Stimulated activated CD4-positive, alpha-beta T cell treated with anti-CD3 and anti-CD28 coated beads, Interleukin-1b, Interleukin-23, amount 100 ng/mL, for 4 hours (primary cell): ENCODE data around the gene TNNC1.

Experiments used
- DNase-seq, 2 donors: peaks; one replicate each; pipeline ENCODE4 v3.0.0-alpha.2; 2020; ENCODE audit warnings: low read depth in 2 of 2

TNNC1 gene

GRCh38 chr3:52432225-52432624, 21.6 kb downstream of the TNNC1 start:
- no peak for DNase-seq

GRCh38 chr3:52431459-52432223, 22.2 kb downstream of the TNNC1 start:
- DNase-seq = no peak

GRCh38 chr3:52430416-52430810, 23.4 kb downstream of the TNNC1 start:
- DNase-seq = no peak

DNA sequence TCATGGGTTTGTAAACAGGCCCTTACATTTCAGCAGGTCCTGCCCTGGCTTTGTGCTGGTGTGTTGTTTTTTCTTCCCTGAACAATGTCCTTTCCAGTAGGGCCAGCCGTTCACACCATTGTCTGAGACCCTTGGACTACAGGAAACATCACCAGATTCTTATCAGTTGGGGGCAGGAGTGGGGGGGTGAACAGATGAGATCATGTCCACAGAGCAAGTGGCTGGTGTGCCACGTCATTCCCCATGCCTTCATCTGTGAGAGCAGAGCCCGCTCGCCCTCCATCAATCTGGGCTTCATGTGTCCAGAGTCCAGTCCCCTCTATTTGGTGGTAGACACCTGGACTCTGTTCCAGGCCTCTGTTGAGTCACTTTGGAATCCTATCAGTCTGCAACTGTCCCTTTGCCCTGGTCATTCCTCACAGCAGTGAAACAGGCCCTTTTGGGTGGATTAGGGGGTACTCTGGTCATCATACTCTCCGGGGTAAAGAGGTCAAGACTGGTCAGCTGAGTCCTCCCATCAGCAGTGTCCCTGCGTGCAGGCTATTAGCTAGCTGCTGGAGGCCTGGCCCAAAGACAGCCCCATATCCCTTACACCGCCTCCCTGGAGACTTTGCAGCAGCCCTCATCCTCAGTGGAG, 23.9 kb downstream of the TNNC1 start:
- DNase-seq = no peak

DNA sequence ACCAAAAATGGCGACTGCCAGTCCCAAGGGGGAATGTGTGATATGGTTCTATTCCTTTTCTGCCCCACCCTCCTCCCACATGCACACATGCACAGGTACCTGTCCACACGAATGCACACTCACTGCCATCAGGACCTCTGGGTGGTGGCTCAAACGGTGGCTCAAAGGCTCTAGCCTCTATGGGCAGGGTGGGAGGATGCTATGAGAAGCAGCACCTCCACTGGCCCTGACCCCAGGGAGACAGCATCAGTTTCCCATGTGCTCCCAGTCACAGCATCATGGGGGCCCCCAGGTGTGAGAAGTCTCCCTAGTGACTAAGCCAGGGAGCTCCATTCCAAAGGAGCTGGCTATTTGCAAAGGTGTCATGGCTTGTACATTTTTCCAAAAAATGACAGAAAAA, 24.8 kb downstream of the TNNC1 start:
- no peak for DNase-seq

GRCh38 chr3:52428151-52429005, 25.5 kb downstream of the TNNC1 start:
- DNase-seq = no peak

- no peak for DNase-seq
Observed at GRCh38 chr3:52423173-52423572, 30.7 kb downstream of the TNNC1 start.

DNA sequence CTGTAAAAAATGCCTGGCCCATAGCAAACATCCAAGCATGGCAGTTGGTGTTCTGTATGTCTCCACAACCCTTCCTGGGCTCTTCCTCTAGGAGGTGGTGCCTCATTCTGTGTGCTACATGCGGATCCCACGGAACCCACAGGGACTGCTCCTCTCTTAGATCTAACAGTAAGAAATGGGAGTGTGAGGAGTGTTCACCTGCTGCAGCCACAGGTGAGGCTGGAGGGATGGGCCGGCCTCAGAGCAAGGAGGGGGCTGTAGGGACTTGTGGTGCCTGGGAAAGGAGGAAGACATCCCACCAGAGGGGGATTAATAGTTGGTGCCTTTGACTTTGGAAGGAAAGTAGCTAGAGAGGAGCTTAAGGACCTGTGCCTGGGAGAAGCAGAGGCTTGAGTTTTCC, 31.2 kb downstream of the TNNC1 start:
- no peak for DNase-seq

- DNase-seq = no peak
Observed at GRCh38 chr3:52420388-52420787, 33.5 kb downstream of the TNNC1 start.

DNA sequence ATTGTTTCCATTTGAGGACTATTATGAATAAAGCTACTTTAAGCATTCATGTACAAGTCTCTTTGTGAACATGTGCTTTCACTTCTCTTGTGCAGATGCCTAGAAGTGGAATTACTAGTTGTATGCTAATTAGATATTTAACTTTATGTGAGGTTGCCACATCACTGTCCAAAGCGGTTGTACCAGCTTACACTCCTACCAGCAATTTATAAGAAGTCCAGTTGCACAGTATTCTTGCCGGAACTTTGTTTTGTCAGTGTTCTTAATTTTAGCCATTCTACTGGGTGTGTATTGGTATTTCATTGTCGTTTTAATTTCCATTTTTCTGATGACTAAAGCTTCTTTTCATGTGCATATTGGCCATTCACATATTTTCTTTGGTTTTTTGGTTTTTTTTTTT, 38.0 kb downstream of the TNNC1 start:
- no peak for DNase-seq

DNA sequence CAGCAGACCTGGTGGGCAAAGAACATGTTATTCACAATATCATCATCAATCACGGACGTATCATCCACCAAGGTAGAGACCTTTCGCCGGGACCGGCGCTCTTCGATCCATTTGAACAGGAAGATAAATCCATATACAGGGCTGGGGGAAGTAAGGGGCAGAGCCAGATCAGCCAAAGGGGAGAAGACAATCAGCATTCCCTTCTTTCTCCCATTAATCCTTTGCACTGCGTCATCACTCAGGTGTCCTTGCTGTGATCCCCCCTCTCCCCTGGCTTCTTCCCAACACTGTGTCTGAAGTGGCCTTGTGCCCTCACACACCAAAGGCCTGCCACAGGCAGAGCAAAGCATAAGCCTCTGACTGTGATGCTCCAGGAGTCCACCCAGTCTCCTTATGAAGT, 45.4 kb downstream of the TNNC1 start:
- DNase-seq = no peak

DNA sequence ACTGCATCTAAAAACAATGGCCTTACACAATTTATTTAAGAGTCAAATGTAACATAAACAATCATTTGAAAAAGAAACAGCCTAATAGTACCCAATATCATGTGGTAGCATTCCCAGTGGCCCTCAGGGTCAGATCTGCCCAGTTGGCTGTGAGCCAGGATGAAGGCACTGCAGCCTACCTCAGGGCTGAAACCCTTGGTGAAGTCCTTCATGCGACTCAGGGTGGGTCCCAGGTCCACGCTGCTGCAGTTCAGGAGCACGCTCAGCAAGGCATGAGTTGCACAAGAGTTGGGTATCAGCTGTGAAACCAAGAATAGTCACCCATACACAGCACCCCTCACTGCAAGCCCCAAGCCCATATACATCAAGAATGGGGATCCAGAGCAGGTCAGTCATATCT, 46.1 kb downstream of the TNNC1 start:
- no peak for DNase-seq

DNA sequence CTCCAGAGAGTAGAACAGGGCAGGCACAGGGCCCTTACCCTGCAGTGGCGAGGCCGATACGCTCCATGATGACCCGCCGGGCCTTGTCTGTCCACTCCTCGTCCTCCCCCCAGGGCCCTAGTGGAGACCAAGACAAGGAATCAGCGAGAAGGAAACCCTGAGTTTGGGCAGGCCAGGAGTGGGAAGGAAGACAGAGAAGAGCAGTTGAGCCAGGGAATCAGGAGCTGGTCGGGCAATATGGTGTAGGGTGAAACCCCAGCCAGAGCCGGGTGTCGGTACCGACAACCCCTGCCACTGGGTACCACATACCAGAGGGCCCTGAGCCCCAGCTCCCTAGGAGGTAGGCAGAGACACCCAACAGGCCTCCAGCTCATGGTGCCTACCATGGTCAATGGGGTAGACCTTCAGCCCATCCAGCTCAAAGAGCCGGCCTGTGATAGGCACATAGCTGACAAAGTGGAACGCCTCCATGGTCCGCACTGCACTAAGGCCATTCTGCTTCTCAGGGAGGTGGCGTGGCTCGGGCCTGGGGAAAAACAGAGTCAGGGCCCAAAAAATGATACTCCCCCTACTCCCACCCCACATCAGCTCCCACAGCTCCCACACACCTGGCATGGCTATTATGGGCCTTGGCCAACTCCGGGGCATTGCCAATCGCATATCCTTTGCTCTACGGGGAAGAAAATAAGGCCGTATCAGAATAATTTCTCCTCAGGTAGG, 46.9 kb downstream of the TNNC1 start:
- no peak for DNase-seq

DNA sequence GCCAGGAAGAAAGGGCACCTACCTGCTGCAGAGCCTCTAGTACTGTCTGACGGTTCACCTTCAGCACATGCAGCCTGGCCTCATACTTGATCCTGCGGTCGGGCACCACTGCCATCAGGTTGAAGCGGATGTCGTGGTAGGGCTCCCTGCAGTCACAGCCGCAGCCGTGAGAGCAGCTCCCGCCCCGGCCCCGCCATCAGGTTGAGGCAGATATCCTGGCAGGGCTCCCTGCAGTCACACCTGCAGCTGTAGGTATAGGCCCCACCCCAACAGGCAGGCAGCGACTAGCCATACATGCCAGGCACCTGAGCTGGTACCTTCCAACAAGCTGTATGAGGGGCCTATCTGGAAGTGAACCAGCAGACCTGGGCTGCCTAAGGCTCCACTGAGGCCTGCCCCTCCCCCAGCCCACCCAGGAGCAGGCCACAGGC, 47.6 kb downstream of the TNNC1 start:
- no peak for DNase-seq

DNA sequence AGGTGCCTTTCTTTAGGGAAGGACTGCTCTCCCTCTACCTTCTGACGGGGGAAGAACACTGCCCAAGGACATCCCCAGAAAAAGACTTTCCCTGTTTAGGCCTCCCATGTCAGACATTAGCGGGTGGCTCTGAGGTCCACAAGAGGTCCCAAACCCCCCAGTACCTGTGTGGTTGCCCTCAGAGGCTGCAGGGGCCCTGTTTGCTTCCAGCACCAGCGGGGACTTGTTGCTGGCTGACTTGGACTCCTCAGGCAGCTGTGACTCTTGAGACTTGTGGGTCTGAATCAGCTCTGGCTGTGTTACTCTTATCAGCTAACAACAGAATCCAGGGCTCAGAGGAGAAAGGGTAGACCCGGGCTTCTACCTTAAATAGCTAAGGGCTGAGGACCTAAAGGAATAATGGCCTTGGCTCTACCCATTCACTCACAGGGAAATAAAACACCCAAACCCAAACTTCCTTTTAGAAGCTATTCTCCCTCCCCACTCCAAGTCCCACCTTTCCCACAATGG, 48.2 kb downstream of the TNNC1 start:
- DNase-seq = no peak

GRCh38 chr3:52405066-52405465, 48.8 kb downstream of the TNNC1 start:
- no peak for DNase-seq

GRCh38 chr3:52404391-52404790, 49.5 kb downstream of the TNNC1 start:
- no peak for DNase-seq

GRCh38 chr3:52403955-52404354, 49.9 kb downstream of the TNNC1 start:
- DNase-seq = no peak

DNA sequence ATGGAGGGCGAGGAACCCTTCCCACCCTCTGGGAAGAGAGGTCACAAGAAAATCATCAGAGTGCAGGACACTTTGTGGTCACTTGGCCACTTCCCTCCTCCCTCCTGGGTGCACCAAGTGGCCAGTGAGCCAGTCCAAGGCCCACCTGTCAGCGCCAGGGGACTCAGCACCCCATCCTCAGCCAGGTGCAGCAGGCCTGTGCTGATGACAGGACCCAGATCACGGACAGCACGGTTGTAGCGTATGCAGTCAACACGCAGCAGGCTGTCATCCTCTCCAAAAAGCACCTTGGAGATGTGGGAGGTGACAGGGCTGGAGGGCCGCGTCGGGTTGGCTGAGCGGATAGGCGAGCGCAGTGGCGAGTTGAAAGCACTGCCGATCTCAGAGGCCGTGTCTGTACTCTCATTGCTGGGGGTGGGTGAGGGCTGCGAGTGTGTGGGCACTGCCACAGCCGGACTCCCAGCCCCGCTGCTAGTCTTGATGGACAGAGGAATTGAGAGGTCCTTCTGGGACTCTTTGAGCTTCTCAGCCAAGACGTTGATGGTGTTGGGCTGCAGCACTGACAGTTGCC, 50.5 kb downstream of the TNNC1 start:
- DNase-seq = no peak

DNA sequence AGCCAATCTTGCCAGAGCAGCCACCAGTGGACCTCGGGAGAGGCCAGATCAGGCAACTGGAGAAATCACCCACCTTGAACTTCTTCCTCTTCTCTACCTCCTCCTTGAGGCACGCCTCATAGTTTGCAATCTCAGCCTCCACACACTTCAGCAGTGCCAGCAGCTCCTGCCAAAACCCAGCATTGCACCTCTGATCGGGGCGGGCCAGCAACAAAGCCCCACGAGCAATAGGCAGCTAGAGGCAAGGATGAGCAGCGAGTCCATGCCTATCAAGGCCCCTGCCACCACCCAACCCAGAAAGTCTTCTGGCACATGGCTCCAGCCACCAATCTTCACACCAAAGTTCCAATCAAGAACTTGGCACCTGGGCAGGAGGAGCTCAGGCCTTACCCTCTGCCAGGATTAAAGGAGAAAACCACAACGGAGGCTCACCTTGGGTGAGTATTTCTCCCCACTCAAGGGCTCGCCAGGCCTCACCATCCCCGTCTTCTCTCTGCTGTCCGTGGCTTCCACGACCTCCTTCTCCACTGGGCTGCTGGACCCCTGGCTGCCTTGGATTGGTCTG, 51.1 kb downstream of the TNNC1 start:
- DNase-seq = no peak

DNA sequence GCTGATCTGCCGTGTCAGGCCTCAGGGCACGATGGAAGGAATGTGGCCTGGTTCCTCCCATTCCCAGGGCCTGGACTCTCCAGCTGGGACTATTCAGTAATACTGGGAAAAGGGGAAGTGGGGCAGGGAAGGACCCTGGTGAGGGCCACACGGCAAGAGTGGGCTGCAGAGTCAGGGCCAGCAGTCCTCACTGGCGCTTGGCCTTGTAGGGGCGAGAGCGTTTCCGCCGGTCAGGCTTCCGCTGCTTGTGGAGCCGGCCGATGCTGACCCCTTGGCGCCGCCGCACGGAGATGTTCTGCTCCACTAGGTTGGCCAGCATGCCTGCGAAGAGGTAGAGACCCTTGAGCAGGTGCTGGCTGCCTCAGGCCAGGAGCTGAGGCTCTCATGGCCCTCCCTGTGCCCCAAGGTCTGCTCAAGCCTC, 51.7 kb downstream of the TNNC1 start:
- no peak for DNase-seq
